Gastroesophageal sphincter (tissue), 3 donors: Measurements from ENCODE around the gene BCL11A.

ENCODE experiments used
- CTCF ChIP-seq, 4 experiments: fragments of 200-600 bp in 2 of 4; fragments of 450-650 bp in 2 of 4; sonication (generic) in 1 of 4; IDR thresholded peaks; one replicate each; pipeline ENCODE4 v1.5.1; 2017 to 2019; ENCODE audit warnings: antibody characterized with exemption in 4 of 4, mild to moderate bottlenecking in 2 of 4, moderate library complexity in 2 of 4
- EP300 ChIP-seq: sonication (generic); formaldehyde crosslinking; IDR thresholded peaks from one replicate; pipeline ENCODE4 v1.6.1; 2017; ENCODE audit warnings: antibody characterized with exemption, mild to moderate bottlenecking
- POLR2A ChIP-seq, 2 donors: fragments of 450-650 bp; IDR thresholded peaks; one replicate each; pipeline ENCODE4 v1.6.1; 2017; ENCODE audit warnings: antibody characterized with exemption in 2 of 2, mild to moderate bottlenecking in 2 of 2, moderate library complexity in 1 of 2
- POLR2AphosphoS5 ChIP-seq: sonication (generic); formaldehyde crosslinking; IDR thresholded peaks from one replicate; pipeline ENCODE4 v1.6.1; 2017; ENCODE audit warnings: antibody characterized with exemption

DNA sequence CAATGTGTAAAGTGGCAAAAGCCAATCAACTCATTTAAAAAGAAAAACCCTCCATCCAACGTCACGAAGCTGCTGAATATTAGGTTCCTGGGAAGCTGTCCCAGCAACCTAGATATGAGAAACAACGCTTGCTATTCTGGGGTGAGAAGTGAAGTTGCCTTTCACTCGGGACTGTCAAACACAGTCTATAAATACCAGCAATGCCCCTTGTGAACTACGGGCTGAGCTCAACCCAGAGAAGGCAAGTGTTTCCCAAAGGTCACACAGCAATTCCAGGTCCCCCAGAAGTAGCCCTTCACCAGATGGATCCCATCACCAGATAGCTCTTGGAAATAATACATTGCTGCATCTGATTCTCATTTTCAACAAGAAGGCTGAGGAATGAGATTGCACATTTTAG is 67.9 kb downstream of the BCL11A start:
- TF ChIP-seq CTCF (IDR thresholded peaks at IDR 0.05) (no peak), POLR2A (IDR thresholded peaks at IDR 0.05) (no peak), POLR2AphosphoS5 (no peak), EP300 (no peak)
